Spinal cord (tissue), 10 donors: ENCODE measurements around the gene DAZAP1. TPM values are rescaled to one million over a fixed set of nuclear protein-coding genes. Genes with fewer than 3 reads are reported as not detected.
A peak's percentile ranks its signal among the peaks of the same experiment; 100 is the strongest.

Experiments used
- DNase-seq, 6 donors: peaks; one replicate each; pipeline versions ENCODE4 v3.0.0 to v3.0.0-alpha.2; 2013 to 2015; ENCODE audit warnings: low spot score in 6 of 6, low read depth in 4 of 6
- H3K27ac ChIP-seq: one replicate; pipeline ENCODE4 v1.5.1; 2013; ENCODE audit warnings: low read depth, low read length, control low read depth
- H3K27me3 ChIP-seq: one replicate; pipeline ENCODE4 v1.6.1; 2013; ENCODE audit warnings: low read length; ENCODE audit not compliant: control insufficient read depth, insufficient read depth
- H3K36me3 ChIP-seq: one replicate; pipeline ENCODE4 v1.6.1; 2013; ENCODE audit warnings: low read length; ENCODE audit not compliant: control insufficient read depth, insufficient read depth
- H3K4me1 ChIP-seq: one replicate; pipeline ENCODE4 v1.6.1; 2013; ENCODE audit warnings: low read length; ENCODE audit not compliant: control insufficient read depth, insufficient read depth
- H3K4me3 ChIP-seq: one replicate; pipeline ENCODE4 v1.5.1; 2013; ENCODE audit warnings: low read depth, low read length, control low read depth
- H3K9me3 ChIP-seq: one replicate; pipeline ENCODE4 v1.6.1; 2013; ENCODE audit warnings: low read length; ENCODE audit not compliant: control insufficient read depth, insufficient read depth
- WGBS: methylation state at CpG from one replicate; pipeline ENCODE4 v1.1.5; 2013; ENCODE audit warnings: missing lambda C conversion rate; ENCODE audit not compliant: insufficient coverage; 5-methylcytosine and 5-hydroxymethylcytosine counted together
- polyA plus RNA-seq, 2 donors: library from polyadenylated mRNA; unstranded; fragments of 120-200 nt; gene quantifications; one replicate each; pipeline ENCODE4 v1.2.1, GENCODE V29; 2013; ENCODE audit not compliant: insufficient read length in 2 of 2
- total RNA-seq, 2 donors: library from RNA; depleted of rRNA in 1 of 2; stranded (reverse); fragments of 120-200 nt in 1 of 2; fragments of >200 nt in 1 of 2; gene quantifications; one replicate each; pipeline versions ENCODE4 v1.2.3 to v1.2.4, GENCODE V29; 2013 to 2014
- donor health status: healthy.

DAZAP1 gene
- total and polyA plus RNA-seq, 4 donors = 22.1 to 84.4 (median 56.1) TPM

- Histone ChIP-seq H3K27me3 (no peaks in the 10 kb centered on the region), H3K4me3 (no peak overlapping the region), H3K27ac (no peak overlapping the region), H3K36me3 (peaks cover 26% of the 10 kb centered on the region), H3K9me3 (no peaks in the 10 kb centered on the region), H3K4me1 (peaks cover 77% of the 10 kb centered on the region)
- DNase-seq = no peak
- 89% methylated on average over 5 of the region's 9 CpGs for WGBS
Measured at GRCh38 chr19:1447944-1448343, 40.6 kb downstream of the DAZAP1 start.

- Histone ChIP-seq H3K9me3 (no peaks in the 10 kb centered on the region), H3K4me3 (peak within 1 kb of the TSS; percentile 58), H3K27me3 (no peaks in the 10 kb centered on the region), H3K27ac (peak within 1 kb of the TSS; percentile 94), H3K36me3 (peaks cover 34% of the 10 kb centered on the region), H3K4me1 (peaks cover 89% of the 10 kb centered on the region)
- peak in 4 of 6 donors; percentile 86 to 98 (median 94) for DNase-seq
- under 1% methylated on average over 64 of the region's 74 CpGs for WGBS
Measured at GRCh38 chr19:1449467-1450442, 42.4 kb downstream of the DAZAP1 start, which contains the start of gene APC2. Gene APC2 (plus strand): TSS chr19:1450121. CDS start chr19:1453002, 2,881 bp downstream.

GRCh38 chr19:1450735-1451731 is 43.6 kb downstream of the DAZAP1 start:
- peak in 2 of 6 donors; percentile 64 to 76 for DNase-seq
- Histone ChIP-seq H3K4me3 (peak overlapping the region; percentile 58), H3K4me1 (peaks cover 90% of the 10 kb centered on the region), H3K27ac (peak overlapping the region; percentile 94), H3K36me3 (peaks cover 47% of the 10 kb centered on the region), H3K27me3 (no peaks in the 10 kb centered on the region), H3K9me3 (no peaks in the 10 kb centered on the region)
- WGBS = 25% methylated on average over 21 of the region's 22 CpGs

GRCh38 chr19:1451916-1452801 is 44.8 kb downstream of the DAZAP1 start:
- H3K27ac ChIP-seq = peak overlapping the region; percentile 94
- peaks cover 58% of the 10 kb centered on the region for H3K36me3 ChIP-seq
- H3K4me3 ChIP-seq = peak overlapping the region; percentile 58
- no peaks in the 10 kb centered on the region for H3K9me3 ChIP-seq
- 10% methylated on average over 38 of the region's 39 CpGs for WGBS
- no peaks in the 10 kb centered on the region for H3K27me3 ChIP-seq
- H3K4me1 ChIP-seq = peaks cover 94% of the 10 kb centered on the region
- DNase-seq = peak in 4 of 6 donors; percentile 75 to 97 (median 90)

GRCh38 chr19:1452802-1453524 is 45.6 kb downstream of the DAZAP1 start:
- WGBS = 46% methylated on average over 26 of the region's 30 CpGs
- peaks cover 90% of the 10 kb centered on the region for H3K4me1 ChIP-seq
- H3K4me3 ChIP-seq = peak overlapping the region; percentile 58
- no peaks in the 10 kb centered on the region for H3K9me3 ChIP-seq
- H3K27ac ChIP-seq = peak overlapping the region; percentile 94
- no peaks in the 10 kb centered on the region for H3K27me3 ChIP-seq
- DNase-seq = no peak
- H3K36me3 ChIP-seq = peaks cover 66% of the 10 kb centered on the region

GRCh38 chr19:1453525-1454364 is 46.4 kb downstream of the DAZAP1 start:
- peak in 5 of 6 donors; percentile 79 to 96 (median 81) for DNase-seq
- H3K27ac ChIP-seq = peak overlapping the region; percentile 94
- H3K4me3 ChIP-seq = peak overlapping the region; percentile 58
- 18% methylated on average over 20 of the region's 33 CpGs for WGBS
- H3K36me3 ChIP-seq = peaks cover 73% of the 10 kb centered on the region
- H3K4me1 ChIP-seq = peaks cover 87% of the 10 kb centered on the region
- no peaks in the 10 kb centered on the region for H3K27me3 ChIP-seq
- H3K9me3 ChIP-seq = no peaks in the 10 kb centered on the region

GRCh38 chr19:1455002-1455335 is 47.6 kb downstream of the DAZAP1 start:
- H3K27ac ChIP-seq = no peak overlapping the region
- H3K9me3 ChIP-seq = no peaks in the 10 kb centered on the region
- no peak for DNase-seq
- peaks cover 83% of the 10 kb centered on the region for H3K36me3 ChIP-seq
- H3K4me3 ChIP-seq = no peak overlapping the region
- WGBS = 47% methylated on average over 15 of the region's 22 CpGs
- H3K4me1 ChIP-seq = peaks cover 77% of the 10 kb centered on the region
- H3K27me3 ChIP-seq = no peaks in the 10 kb centered on the region
